Heart right ventricle (tissue), 16 donors: ENCODE results near the gene IFNL1. TPM values are rescaled to one million over a fixed set of nuclear protein-coding genes. Genes with fewer than 3 reads are reported as not detected.
A peak's percentile ranks its signal among the peaks of the same experiment; 100 is the strongest.

Source experiments
- ATAC-seq, 8 donors: fragments of 200-7000 bp; cut with Tn5 transposase; one replicate each; pipeline ENCODE4 v1.9.1; 2020; ENCODE audit warnings: mild to moderate bottlenecking in 8 of 8, moderate library complexity in 8 of 8, moderate number of reproducible peaks in 1 of 8
- DNase-seq, 2 donors: peaks; one replicate each; pipeline ENCODE4 v3.0.0-alpha.2; 2020
- H3K27ac ChIP-seq, 10 donors: fragments of 200-600 bp; sonication (generic) in 2 of 10; one replicate each; pipeline versions ENCODE4 v1.5.0 to v1.8.0; 2020 to 2022; ENCODE audit warnings: mild to moderate bottlenecking in 3 of 10
- H3K27me3 ChIP-seq, 7 donors: fragments of 200-600 bp; one replicate each; pipeline ENCODE4 v1.8.0; 2021 to 2022; ENCODE audit warnings: mild to moderate bottlenecking in 2 of 7
- H3K36me3 ChIP-seq, 9 donors: fragments of 200-600 bp; sonication (generic) in 1 of 9; one replicate each; pipeline versions ENCODE4 v1.5.0 to v1.8.0; 2020 to 2022; ENCODE audit warnings: mild to moderate bottlenecking in 2 of 9
- H3K4me1 ChIP-seq, 9 donors: fragments of 200-600 bp; sonication (generic) in 1 of 9; one replicate each; pipeline versions ENCODE4 v1.5.0 to v1.8.0; 2020 to 2022; ENCODE audit warnings: mild to moderate bottlenecking in 4 of 9
- H3K4me3 ChIP-seq, 10 donors: fragments of 200-600 bp; sonication (generic) in 2 of 10; one replicate each; pipeline versions ENCODE4 v1.5.0 to v1.8.0; 2020 to 2022; ENCODE audit warnings: mild to moderate bottlenecking in 7 of 10, moderate library complexity in 2 of 10
- H3K9me3 ChIP-seq, 11 donors: fragments of 200-600 bp in 10 of 11; sonication (generic) in 2 of 11; one replicate each; pipeline versions ENCODE4 v1.5.0 to v1.8.0; 2013 to 2022; ENCODE audit warnings: mild to moderate bottlenecking in 2 of 11, control low read depth in 1 of 11, moderate library complexity in 1 of 11
- CTCF ChIP-seq, 9 donors: fragments of 200-600 bp; sonication (generic) in 2 of 9; IDR thresholded peaks; one replicate each; pipeline versions ENCODE4 v1.5.0 to v1.8.0; 2021 to 2022; ENCODE audit warnings: antibody characterized with exemption in 9 of 9, mild to moderate bottlenecking in 5 of 9, moderate library complexity in 1 of 9
- WGBS, 2 donors: extraction: QIAGEN DNeasy Blood & Tissue Kit; methylation state at CpG; one replicate each; pipeline ENCODE4 v1.1.7; 2013; ENCODE audit warnings: inconsistent platforms in 1 of 2; 5-methylcytosine and 5-hydroxymethylcytosine counted together
- intact Hi-C, 10 donors: fragments of 100-400 bp; cut with DNase I; formaldehyde crosslinking; loops; one replicate each; pipeline versions ENCODE4 v1.11.1 to v1.14.2; 2022
- polyA plus RNA-seq, 2 donors: library from polyadenylated mRNA; stranded (reverse); fragments of 200-250 nt; gene quantifications; one replicate each; pipeline ENCODE4 v1.2.3, GENCODE V29; 2013
- total RNA-seq, 10 donors: library from RNA; stranded (reverse); fragmentation: NEBNext Ultra II Directional in 3 of 10; extraction: Animal tissue kit (Norgen Biotek cat#: 25700) in 3 of 10; gene quantifications; one replicate each; pipeline versions ENCODE4 v1.2.1 to v1.2.4, GENCODE V29; 2021 to 2023
- donor health status: Arrhythmogenic right ventricular cardiomyopathy.
- donor health status: ischemic (EF 13 %, LVEDD 7.1; RV severe dilation, severe dysfunction).
- donor health status: healthy with polysubstance abuse.
- donor health status: DM: no; HTN: yes; CAD: no.
- donor health status: DM: no; HTN: no; CAD: no.
- donor health status: ischemic (EF 25% LVEDD 6.9; RV normal size, moderate dysfunction).
- donor health status: ischemic (EF 25% LVEDD 5.7; RV mildly dilated, moderate dysfunction).
- donor health status: healthy.
- donor health status: DM: yes; HTN: yes; CAD: no.
- donor health status: Ischemic cardiomyopathy.
- donor health status: ischemic (EF 35%, LVEDD 5.7; RV mildly dilated, moderate dysfunction).
- donor health status: nonischemic (EF 11% LVEDD 7.7; RV severe dilation, severe dysfunction).
- donor health status: DM: yes; HTN: yes; CAD: no.
- donor health status: PGD.
- donor health status: ischemic (EF 29% LVEDD 5.4; RV normal size, mild dysfunction).
- donor health status: nonischemic (EF 23%, LVEDD 6.1; RV moderate dilation, normal function).

The IFNL1 gene
- total and polyA plus RNA-seq, 12 donors, result not detected

GRCh38 chr19:39341129-39341718, 45.0 kb downstream of the IFNL1 start:
- Histone ChIP-seq H3K9me3 (no peaks in the 10 kb centered on the region), H3K27me3 (no peaks in the 10 kb centered on the region), H3K4me1 (peaks cover 2 to 66% (median 44%) of the 10 kb centered on the region in 9 donors), H3K36me3 (peaks cover 0 to 15% (median 0%) of the 10 kb centered on the region in 9 donors), H3K4me3 (peak overlapping the region; percentile 59 to 97 (median 78)), H3K27ac (peak overlapping the region; percentile 27 to 97 (median 86))
- WGBS, 2 donors, result 3% methylated on average over 17 of the region's 17 CpGs
- DNase-seq (peak; percentile 21 to 32), ATAC-seq (peak in 6 of 8 donors; percentile 9 to 41 (median 24))
- no peak for TF ChIP-seq CTCF (IDR thresholded peaks at IDR 0.05)
- intact Hi-C loops, result loop anchor here in 6 of 10 donors (1.0 to 5.0 kb wide), 6 partner anchors 46 to 214 kb away; partner anchors contain the start of genes PLEKHG2 (in 3 of the 6), PAK4 (in 2 of the 6), MED29 (in 1 of the 6) and PAF1 (in 1 of the 6)

GRCh38 chr19:39341719-39342604, 45.8 kb downstream of the IFNL1 start, which contains the start of gene SAMD4B:
TSS of gene SAMD4B (plus strand) at chr19:39342421. CDS start at chr19:39356894, 14,473 bp downstream.
- DNase-seq (peak; percentile 99 to 100), ATAC-seq (peak; percentile 95 to 98 (median 97))
- H3K4me3 ChIP-seq, result peak within 1 kb of the TSS; percentile 73 to 97 (median 86)
- peak; percentile 68 to 95 (median 92) for TF ChIP-seq CTCF (IDR thresholded peaks at IDR 0.05)
- H3K27ac ChIP-seq, result peak within 1 kb of the TSS; percentile 76 to 97 (median 86)
- H3K9me3 ChIP-seq, result no peaks in the 10 kb centered on the region
- H3K4me1 ChIP-seq, result peaks cover 2 to 62% (median 44%) of the 10 kb centered on the region in 9 donors
- no peaks in the 10 kb centered on the region for H3K27me3 ChIP-seq
- WGBS, 2 donors, result 0% methylated on average over 42 to 105 of the region's 105 CpGs
- intact Hi-C loops, result loop anchor here in 6 of 10 donors (1.0 to 5.0 kb wide), 7 partner anchors 45 to 215 kb away; partner anchors contain the start of genes PLEKHG2 (in 3 of the 6), MED29 (in 2 of the 6), PAF1 (in 2 of the 6) and PAK4 (in 2 of the 6)
- H3K36me3 ChIP-seq, result peaks cover 0 to 22% (median 0%) of the 10 kb centered on the region in 9 donors

- intact Hi-C loops, result loop anchor here in 5 of 10 donors (2.0 to 5.0 kb wide), 6 partner anchors 45 to 215 kb away; partner anchors contain the start of genes PLEKHG2 (in 3 of the 5), MED29 (in 2 of the 5), PAF1 (in 2 of the 5) and PAK4 (in 2 of the 5)
- peak; percentile 28 for DNase-seq
- H3K36me3 ChIP-seq, result peaks cover 0 to 26% (median 0%) of the 10 kb centered on the region in 9 donors
- H3K4me3 ChIP-seq, result peak overlapping the region; percentile 60 to 97 (median 82)
- no peaks in the 10 kb centered on the region for H3K27me3 ChIP-seq
- H3K4me1 ChIP-seq, result peaks cover 2 to 60% (median 50%) of the 10 kb centered on the region in 9 donors
- H3K9me3 ChIP-seq, result no peaks in the 10 kb centered on the region
- peak overlapping the region; percentile 44 to 91 (median 82) for H3K27ac ChIP-seq
- WGBS, 2 donors, result 2 to 3% methylated on average over 34 to 42 of the region's 51 CpGs
- no peak for ATAC-seq
- no peak for TF ChIP-seq CTCF (IDR thresholded peaks at IDR 0.05)
Measured at GRCh38 chr19:39342647-39343305, 46.6 kb downstream of the IFNL1 start.
